IPS DF 4.7 (cell line): ENCODE data around the gene SGCE.

ENCODE experiments used
- DNase-seq: peaks from one replicate; pipeline ENCODE4 v3.0.0-alpha.2; 2013; ENCODE audit warnings: low spot score; ENCODE audit errors: extremely low read depth

The SGCE gene

DNA sequence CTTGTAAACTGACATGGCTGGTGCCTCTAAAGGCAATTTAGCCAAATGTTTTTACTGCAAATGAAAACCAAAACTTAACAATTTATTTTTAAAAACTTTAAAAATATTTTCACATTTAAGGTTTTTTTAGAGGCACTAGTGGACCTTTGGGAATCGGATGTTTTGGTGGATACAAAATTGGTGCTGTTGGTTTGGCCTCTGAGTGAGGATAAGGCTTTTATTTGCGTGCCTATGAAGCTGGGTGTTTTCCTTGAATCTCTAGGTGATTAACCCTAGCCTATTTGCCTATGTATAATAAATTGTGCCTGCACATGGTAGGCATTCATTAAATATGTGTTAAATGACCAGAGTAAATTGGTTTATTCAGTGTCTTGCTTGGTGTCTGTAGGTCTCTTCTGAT lies 2.9 kb upstream of the SGCE start:
- DNase-seq: no peak

DNA sequence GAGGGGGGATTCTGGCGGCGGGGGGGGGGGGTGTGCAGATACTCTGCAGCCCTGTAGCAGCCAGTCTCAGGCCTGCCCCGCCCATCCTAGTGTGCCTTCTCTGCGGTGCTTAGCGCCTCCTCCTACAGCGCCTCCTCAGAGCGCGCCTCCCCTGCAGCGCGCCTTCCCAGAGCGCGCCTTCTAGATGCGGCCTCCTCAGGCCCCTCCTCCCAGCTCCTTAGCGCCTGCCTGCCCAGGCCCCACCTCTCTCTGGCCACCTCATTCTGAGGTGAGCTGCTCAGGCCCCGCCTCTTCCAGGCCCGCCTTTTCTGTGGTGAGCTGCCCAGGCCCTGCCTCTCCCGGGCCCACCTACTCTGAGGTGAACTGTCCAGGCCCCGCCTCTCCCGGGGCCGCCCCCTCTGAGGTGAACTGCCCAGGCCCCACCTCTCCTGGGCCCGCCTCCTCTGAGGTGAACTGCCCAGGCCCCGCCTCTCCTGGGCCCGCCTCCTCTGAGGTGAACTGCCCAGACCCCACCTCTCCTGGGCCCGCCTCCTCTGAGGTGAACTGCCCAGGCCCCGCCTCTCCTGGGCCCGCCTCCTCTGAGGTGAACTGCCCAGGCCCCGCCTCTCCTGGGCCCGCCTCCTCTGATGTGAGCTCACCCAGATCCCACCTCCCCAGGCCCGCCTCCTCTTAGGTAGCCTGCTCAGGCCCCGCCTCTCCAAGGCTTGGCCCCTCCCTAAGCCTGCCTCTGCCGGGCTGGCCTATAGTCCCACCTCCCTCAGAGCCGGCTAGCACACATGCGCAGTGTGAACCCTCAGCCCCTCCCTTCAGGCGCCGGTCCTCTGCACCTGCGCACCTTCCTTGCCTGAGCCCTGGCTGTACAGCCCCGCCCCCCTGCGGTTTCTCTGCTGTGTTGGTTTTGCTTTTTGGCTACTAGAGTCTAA lies 2.1 kb upstream of the SGCE start:
- DNase-seq: no peak

DNA sequence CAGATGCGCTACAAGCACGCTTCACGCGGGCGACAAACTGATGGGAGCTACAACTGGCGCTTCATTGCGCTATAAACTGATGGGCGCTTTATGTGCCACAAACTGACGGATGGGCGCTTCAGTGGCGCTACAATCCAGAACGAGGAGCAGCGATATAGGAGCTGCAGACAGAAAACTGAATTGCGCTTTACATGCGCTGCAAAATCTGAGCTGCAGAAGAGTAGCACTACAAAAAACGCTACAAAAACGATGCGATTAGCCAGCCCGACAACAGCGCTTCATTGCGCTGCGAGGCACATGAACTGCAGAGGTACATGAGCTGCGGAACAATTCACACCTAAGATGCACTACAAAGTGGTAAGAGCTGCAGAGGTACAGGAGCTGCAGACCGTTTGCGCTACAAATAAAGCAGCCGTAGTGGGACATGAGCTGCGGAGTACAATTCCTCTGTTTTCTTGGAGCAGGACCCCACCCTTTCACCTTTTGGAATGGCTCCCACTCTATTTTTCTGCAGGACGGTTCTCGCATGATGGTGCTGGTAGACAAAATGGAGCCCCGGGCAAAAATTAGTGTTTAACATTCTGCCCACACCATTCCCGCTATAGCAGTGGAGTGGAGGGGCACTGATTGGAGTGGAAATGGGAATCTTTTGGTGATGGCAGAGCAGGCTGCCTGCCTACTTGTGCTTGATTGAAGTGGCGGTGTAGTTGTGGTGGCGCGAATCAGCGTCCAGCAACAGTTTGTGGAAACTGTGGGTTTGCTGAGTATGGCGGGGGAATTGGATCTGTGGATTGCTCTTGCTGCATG lies 1.2 kb upstream of the SGCE start:
- DNase-seq: no peak

DNA sequence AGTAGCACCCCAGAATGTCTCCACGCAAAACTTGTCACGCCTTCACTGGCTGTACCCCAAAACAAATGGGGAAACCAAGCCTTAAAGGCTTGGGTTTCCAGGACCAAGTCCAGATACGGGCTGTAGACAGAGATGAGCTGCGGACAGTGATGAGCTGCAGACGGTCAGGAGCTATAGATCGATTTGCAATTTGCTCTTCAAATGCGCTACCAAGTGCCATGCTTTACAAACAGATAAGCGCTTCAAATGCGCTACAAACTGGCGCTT lies 658 bp upstream of the SGCE start:
- DNase-seq: no peak

GRCh38 chr7:94655126-94655847 lies 646 bp downstream of the SGCE start:
- DNase-seq: no peak

DNA sequence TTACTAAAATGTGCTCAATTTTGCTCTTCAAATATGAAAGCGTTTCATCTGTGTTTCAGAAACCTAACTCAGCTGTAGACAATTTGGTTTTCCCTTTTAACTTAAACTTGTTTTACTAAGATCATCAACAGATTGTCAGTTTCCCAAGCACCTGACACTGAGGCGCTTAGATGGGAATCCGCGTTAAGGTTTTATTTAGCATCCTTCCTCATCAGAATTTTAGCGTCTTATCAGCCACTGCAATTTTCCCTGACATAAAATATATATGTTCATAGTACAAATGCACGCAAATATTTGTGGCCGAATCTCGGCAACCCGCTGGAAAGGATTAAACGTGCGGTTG lies 1.2 kb downstream of the SGCE start:
- no peak for DNase-seq

DNA sequence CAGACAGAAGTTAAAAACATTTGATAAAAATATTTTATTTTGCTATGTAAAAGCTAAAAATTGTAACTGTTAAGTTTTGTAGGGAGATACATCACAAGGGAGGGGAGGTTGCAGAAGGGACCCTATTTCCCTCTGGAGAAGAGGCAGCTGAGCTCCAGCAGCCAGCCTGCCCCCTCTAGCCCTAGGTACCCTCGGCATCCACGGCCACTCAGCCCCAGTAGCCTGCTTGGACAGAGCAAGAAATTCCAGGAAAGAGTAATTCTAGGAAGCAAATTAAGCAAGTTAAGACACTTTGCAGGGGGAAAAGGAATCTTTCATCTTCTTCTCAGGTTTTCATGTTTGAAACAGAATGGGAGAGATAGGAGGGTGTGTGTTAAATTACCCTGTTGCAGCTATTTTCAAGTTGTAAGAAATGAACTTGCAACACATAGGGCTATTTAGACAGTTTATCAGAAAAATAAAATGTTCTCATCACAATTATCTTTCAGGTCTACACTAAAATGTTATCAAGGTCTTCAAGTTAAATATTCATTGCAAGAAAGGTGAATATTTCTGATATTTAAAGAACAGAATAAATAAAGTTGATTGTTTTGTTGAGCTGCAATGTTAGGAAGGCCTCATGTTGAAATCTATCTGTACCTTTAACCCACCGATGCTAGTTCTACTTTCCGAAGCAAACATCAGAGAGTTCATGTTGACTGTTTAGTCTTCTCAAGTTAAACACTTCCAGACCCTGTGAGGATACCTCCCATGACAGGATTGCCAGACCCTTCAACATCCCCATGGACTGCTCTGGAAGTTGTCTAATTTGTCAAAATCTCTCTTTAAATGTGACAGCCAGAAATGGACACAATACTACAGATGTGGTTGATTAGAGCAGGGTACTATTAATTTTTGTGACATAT lies 5.5 kb downstream of the SGCE start:
- no peak for DNase-seq

GRCh38 chr7:94649450-94649849 lies 6.5 kb downstream of the SGCE start:
- no peak for DNase-seq

- DNase-seq: no peak
Observed at GRCh38 chr7:94648731-94649130, 7.2 kb downstream of the SGCE start.

DNA sequence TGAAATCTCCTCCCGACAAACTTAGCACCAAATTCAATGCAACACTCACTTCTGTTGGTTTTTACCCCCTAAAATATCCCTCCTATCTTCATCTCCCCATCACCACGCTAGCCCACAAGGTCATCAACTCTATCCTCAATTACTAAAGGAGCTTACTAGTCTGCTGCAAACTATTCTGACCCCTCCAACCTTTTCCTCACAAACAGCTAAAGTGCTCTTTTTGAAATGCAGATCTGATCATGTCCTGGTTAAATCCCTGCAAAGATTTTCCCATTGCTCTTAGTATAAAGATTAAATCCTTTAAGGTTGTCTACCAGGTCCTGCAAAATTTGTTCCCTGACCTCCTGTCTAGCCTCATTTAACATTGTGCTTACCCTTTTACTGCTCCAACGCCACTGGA lies 8.6 kb downstream of the SGCE start:
- DNase-seq: no peak

DNA sequence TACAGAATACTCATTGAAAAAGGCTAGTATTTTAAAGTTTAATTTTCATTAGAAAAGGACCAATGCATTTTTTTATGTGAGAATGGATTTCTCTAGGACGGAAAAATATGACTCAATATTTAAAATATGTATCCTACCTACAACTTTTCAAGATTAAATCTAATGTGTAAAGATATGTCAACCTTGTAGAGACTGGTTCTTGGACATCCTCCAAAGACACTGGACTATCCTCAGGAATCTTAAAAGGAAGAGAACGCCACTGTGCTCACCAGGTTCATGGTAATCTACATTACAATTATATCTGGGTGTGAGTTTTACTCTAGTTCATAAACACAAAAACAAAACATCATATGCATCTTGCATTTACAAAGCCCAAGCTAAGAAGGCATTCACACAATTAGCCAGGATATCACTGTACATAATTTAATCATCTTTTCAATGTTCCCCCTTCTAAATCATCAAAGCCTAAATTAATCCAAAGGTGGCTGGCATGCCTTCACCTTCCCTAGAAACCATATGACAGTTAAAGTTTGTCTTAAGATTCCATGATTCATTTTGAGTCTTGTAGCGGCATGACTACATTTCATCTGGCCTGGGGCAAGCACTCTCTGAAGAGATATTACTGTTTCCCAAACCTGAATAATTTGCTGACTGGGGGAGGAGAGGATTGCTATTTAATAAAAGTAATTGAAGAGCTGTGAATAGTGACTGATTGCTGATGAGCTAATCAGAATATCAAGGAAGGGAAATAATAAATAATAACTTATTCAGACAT lies 12.0 kb downstream of the SGCE start:
- no peak for DNase-seq

DNA sequence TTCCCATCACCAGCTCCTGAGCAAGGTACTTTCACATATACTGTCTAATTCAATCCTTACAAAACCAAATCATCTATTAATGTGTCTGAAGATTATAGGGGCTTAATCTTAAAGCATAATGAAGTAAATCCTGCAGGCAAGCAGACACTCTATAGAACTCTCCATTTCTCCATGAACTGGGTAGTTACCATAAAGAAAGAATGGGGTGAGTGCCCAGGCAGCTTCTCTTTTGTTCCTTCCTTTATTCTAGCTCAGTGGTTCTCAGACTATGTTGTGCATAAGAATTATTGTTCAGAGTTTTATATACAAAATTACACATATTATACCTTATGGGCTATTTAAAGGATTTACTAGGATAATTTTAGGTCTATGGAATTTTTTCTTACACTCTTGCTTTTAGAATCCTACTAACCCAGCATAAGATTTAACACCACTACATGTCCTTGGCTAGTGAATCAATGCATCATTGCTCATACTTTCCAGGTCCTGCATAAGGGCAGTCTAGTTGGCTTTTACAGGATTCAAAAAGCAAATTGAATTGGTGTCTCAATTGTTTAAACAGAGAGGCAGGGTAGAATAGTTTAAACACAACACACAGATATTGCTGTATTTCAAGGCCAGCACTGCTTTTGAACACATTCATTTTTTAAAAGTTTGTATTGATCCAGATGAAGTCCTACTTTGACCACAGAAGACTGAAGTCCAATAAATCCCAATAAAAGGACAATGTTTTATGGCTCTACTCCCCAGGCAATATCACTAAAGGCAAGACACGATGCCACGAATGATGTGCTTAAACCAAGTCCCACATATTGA lies 12.9 kb downstream of the SGCE start:
- DNase-seq: no peak

- no peak for DNase-seq
Observed at GRCh38 chr7:94639384-94639783, 16.5 kb downstream of the SGCE start.

- no peak for DNase-seq
Observed at GRCh38 chr7:94635687-94636086, 20.2 kb downstream of the SGCE start.

- no peak for DNase-seq
Observed at GRCh38 chr7:94634502-94634901, 21.4 kb downstream of the SGCE start.

DNA sequence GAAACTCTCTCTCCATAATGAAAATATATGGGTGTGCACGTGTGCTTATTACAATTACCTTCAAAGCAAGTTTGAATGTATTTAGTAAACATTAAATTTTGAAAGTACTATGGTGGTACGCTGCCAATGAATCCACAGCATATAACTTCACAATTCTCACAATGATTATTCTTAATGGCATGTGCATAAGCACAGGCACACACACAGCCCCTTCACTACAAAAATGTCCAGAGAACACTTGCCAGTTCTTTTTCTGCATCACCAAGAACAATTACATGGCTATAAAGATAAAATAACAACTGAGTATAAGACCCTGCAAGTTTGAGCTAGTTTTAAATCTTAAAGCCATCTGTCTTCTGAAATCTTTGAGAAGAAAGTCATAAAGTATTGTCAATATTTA lies 22.2 kb downstream of the SGCE start:
- DNase-seq: no peak

DNA sequence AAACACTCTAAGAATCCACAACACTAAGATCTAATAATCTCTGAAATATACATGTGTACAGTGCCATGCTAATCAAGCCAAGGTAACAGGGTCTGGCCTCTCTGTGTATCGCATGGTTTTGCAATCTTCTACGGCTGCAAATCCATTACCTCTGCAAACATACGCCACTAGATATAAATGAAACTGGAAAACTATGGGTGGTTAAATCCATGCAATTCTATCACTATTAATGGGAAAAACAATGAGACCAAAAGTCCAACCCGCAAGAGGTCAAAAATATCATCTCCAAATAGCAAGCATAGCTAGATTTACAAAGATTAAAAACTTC lies 23.0 kb downstream of the SGCE start:
- no peak for DNase-seq

DNA sequence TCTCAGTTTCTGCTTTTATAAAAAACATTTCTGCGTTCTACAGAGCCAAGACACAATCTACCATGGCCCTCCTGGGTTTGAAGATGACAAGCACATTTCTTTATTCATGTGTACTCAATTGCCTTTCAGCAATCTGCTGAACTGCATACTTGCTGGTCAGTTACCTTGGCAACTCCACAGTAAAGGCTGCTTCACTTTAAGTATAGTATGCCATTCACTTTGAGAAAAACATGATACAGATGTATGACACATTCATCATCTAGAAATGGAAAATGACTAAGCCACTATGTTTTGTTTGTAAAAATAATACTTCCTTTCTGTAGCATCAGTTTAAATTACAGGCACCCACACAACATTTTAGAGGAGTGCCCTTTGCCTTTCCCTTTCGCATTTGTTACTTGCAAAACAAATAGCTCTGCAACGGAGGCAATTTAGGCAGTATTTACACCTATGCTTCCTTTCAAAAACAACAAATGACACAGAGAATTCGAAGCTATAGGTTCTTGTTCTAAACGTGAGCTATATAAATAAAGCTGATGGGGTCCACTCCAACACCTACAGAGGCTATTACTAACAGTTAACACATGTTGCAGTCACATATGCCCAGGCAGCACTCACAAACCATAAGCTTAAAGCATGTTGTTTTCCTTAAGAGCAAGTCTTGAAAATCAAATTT lies 23.5 kb downstream of the SGCE start:
- no peak for DNase-seq

DNA sequence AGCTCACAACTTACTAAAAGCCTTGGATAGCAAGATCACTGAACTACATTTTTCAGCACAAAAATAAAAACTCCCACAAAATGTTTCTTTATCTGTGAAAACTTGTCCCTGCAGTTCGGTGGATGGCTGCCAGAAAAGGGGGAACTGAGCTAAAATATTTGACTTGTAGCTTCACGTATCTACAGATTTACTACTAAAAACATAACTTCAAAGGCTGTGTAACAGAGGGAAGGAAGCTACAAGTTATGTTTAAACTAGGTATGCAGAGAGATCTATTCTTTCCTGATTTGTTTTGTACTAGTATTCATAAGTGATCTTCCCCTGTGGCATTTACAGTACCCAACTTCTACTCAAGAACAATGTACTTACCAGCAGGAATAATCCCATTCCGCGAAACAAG lies 25.1 kb downstream of the SGCE start:
- DNase-seq: no peak
